Measurements from ENCODE around the gene OVAAL. TPM values are rescaled to one million over a fixed set of nuclear protein-coding genes. Genes with fewer than 3 reads are reported as not detected.

The OVAAL gene
- total RNA-seq: under 1 TPM in 1 of 2 donors, not detected in 1; 0.62 TPM

DNA sequence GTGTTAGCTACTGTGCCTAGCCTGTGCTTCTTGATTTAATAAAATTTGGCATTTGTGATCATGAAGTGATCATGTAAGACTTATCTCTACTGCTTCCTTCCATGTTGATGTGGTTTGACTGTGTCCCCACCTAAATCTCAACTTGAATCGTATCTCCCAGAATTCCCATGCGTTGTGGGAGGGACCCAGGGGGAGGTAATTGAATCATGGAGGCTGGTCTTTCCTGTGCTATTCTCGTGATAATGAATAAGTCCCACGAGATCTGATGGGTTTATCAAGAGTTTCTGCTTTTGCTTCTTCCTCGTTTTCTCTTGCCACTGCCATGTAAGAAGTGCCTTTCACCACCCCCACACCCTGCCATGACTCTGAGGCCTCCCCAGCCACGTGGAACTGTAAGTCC is at the start of gene OVAAL:
Gene OVAAL (plus strand): TSS at position 301 of the 400 bp plus-strand sequence.
- Histone ChIP-seq H3K36me3 (no peaks in the 10 kb centered on the region), H3K27ac (no peak within 1 kb of the TSS), H3K4me1 (replicated peaks) (no peaks in the 10 kb centered on the region), H3K27me3 (replicated peaks; ENCODE audit: insufficient read depth) (no peaks in the 10 kb centered on the region), H3K4me3 (no peak within 1 kb of the TSS), H3K9me3 (no peaks in the 10 kb centered on the region)
- TF ChIP-seq POLR2AphosphoS5 (IDR thresholded peaks at IDR 0.05): no peak
- TF ChIP-seq, protein P1, sequence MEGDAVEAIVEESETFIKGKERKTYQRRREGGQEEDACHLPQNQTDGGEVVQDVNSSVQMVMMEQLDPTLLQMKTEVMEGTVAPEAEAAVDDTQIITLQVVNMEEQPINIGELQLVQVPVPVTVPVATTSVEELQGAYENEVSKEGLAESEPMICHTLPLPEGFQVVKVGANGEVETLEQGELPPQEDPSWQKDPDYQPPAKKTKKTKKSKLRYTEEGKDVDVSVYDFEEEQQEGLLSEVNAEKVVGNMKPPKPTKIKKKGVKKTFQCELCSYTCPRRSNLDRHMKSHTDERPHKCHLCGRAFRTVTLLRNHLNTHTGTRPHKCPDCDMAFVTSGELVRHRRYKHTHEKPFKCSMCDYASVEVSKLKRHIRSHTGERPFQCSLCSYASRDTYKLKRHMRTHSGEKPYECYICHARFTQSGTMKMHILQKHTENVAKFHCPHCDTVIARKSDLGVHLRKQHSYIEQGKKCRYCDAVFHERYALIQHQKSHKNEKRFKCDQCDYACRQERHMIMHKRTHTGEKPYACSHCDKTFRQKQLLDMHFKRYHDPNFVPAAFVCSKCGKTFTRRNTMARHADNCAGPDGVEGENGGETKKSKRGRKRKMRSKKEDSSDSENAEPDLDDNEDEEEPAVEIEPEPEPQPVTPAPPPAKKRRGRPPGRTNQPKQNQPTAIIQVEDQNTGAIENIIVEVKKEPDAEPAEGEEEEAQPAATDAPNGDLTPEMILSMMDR (IDR thresholded peaks at IDR 0.05): no peak
- TF ChIP-seq POLR2A (IDR thresholded peaks at IDR 0.05): no peak
- WGBS: 91% methylated on average over 6 of the region's 6 CpGs
- intact Hi-C loops (cut with DNase I): no loop called here
- DNase-seq (ENCODE audit: low spot score): no peak

DNA sequence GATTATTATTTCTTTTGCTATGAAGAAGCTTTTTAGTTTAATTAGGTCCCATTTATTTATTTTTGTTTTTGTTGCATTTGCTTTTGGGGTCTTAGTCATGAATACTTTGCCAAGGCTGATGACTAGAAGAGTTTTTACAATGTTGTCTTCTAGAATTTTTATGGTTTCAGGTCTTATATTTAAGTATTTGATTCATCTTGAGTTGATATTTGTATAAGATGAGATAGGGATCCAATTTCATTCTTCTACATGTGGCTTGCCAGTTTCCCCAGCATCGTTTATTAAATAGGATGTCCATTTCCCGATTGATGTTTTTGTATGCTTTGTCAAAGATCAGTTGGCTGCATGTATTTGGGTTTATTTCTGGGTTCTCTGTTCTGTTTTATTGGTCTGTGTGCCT is 47.9 kb upstream of the OVAAL start:
- WGBS: 58% methylated on average over 2 of the region's 2 CpGs
- Histone ChIP-seq H3K4me1 (replicated peaks) (no peaks in the 10 kb centered on the region), H3K27me3 (replicated peaks; ENCODE audit: insufficient read depth) (no peaks in the 10 kb centered on the region), H3K36me3 (no peaks in the 10 kb centered on the region), H3K4me3 (no peak overlapping the region), H3K9me3 (no peaks in the 10 kb centered on the region), H3K27ac (no peak overlapping the region)
- DNase-seq (ENCODE audit: low spot score): no peak
- TF ChIP-seq, protein P1 (IDR thresholded peaks at IDR 0.05): no peak
- no peak for TF ChIP-seq POLR2A (IDR thresholded peaks at IDR 0.05)
- no peak for TF ChIP-seq POLR2AphosphoS5 (IDR thresholded peaks at IDR 0.05)
- intact Hi-C loops (cut with DNase I): loop anchor here (10.0 kb wide), 1 partner anchor 654 kb away; no protein-coding TSS in a partner anchor

DNA sequence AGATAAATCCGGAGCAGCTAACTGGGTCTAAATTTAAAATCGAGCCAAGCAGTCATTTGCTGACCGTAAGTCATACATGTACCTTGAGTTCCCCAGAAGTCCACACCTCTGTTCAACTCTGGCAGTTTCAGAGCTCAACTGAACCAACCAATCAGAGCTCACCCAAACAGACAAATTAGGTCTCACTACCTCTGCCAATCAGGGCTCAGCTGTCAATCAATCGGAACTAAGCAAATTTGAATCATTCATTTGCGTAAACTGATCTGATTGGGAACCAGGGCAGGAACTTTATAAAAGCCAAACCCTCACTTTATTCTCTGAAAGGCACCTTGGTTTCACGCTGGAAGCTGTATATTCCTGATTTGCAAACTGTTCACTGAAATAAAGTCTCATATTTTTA is 45.2 kb upstream of the OVAAL start:
- Histone ChIP-seq H3K4me3 (no peak overlapping the region), H3K27me3 (replicated peaks; ENCODE audit: insufficient read depth) (no peaks in the 10 kb centered on the region), H3K4me1 (replicated peaks) (no peaks in the 10 kb centered on the region), H3K9me3 (no peaks in the 10 kb centered on the region), H3K27ac (no peak overlapping the region), H3K36me3 (no peaks in the 10 kb centered on the region)
- no peak for DNase-seq (ENCODE audit: low spot score)
- 87% methylated on average over 6 of the region's 6 CpGs for WGBS
- TF ChIP-seq POLR2A (IDR thresholded peaks at IDR 0.05) (no peak), POLR2AphosphoS5 (IDR thresholded peaks at IDR 0.05) (no peak)
- TF ChIP-seq, protein P1 (IDR thresholded peaks at IDR 0.05): no peak
- intact Hi-C loops (cut with DNase I): loop anchor here (10.0 kb wide), 1 partner anchor 651 kb away; no protein-coding TSS in a partner anchor

DNA sequence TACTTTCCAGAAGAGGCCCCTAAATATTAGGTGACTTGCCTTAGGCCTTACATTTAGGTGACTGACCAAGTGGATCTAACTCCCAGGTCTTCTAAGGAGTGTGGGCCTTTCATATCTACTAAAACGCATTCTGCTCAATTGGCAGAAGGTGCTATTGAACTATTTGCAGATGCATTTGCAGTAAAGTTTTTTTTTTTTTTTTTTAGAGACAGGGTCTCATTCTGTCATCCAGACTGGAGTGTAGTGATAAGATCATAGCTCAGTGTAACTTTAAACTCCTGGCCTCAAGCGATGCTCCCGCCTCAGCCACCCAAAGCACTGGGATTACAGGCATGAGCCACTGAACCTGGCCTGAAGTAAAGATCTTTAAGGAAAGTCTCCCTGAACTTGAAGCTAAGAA is 43.4 kb upstream of the OVAAL start:
- Histone ChIP-seq H3K27ac (no peak overlapping the region), H3K27me3 (replicated peaks; ENCODE audit: insufficient read depth) (no peaks in the 10 kb centered on the region), H3K4me1 (replicated peaks) (no peaks in the 10 kb centered on the region), H3K36me3 (no peaks in the 10 kb centered on the region), H3K4me3 (no peak overlapping the region), H3K9me3 (no peaks in the 10 kb centered on the region)
- WGBS: 10% methylated on average over 3 of the region's 3 CpGs
- no peak for TF ChIP-seq POLR2AphosphoS5 (IDR thresholded peaks at IDR 0.05)
- TF ChIP-seq, protein P1 (IDR thresholded peaks at IDR 0.05): no peak
- TF ChIP-seq POLR2A (IDR thresholded peaks at IDR 0.05): no peak
- DNase-seq (ENCODE audit: low spot score): no peak
- intact Hi-C loops (cut with DNase I): loop anchor here (5.0 to 10.0 kb wide), 2 partner anchors 347 to 649 kb away; no protein-coding TSS in a partner anchor

DNA sequence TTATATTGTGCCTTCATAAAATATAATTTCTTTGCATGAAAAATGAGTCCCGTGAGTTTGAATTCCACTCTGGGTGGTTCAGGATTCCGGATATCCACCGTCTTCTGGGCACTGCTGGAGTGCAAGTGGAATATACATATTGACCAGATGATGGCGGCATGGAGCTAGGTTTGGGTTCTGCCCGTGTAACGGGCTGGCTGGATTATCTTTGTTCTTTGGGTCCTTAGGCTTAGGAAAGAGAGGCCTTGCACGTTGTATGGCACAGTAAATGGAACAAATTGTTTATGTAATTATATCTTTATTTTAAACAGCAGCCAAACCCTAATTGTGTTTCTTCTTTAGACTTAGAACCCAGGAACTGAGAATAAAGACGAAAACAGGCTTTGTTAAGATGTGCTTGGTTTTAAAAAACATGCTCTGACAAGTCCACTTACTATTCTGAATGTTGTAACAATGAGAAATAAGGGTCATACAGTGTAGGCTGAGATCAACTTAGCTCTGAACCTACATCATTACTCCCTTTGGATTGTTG is 42.8 kb upstream of the OVAAL start:
- peak; percentile 73 for DNase-seq (ENCODE audit: low spot score)
- Histone ChIP-seq H3K27me3 (replicated peaks; ENCODE audit: insufficient read depth) (no peaks in the 10 kb centered on the region), H3K4me1 (replicated peaks) (no peaks in the 10 kb centered on the region), H3K9me3 (no peaks in the 10 kb centered on the region), H3K36me3 (no peaks in the 10 kb centered on the region), H3K4me3 (no peak overlapping the region), H3K27ac (no peak overlapping the region)
- intact Hi-C loops (cut with DNase I): loop anchor here (5.0 to 10.0 kb wide), 2 partner anchors 346 to 649 kb away; no protein-coding TSS in a partner anchor
- 7% methylated on average over 8 of the region's 8 CpGs for WGBS
- no peak for TF ChIP-seq POLR2A (IDR thresholded peaks at IDR 0.05)
- TF ChIP-seq, protein P1 (IDR thresholded peaks at IDR 0.05): peak; percentile 43 to 83 (median 80)
- peak; percentile 68 for TF ChIP-seq POLR2AphosphoS5 (IDR thresholded peaks at IDR 0.05)
